MM.1S (cell line): ENCODE data around the gene DSCAM.

Source experiments
- DNase-seq: peaks from one replicate; pipeline ENCODE4 v3.0.0-alpha.2; 2015
- H2AFZ ChIP-seq: fragments of 300-600 bp; sonication (generic); 2 replicates; pipeline ENCODE4 v1.6.0; 2016; ENCODE audit warnings: antibody characterized with exemption, low read length
- H3F3A ChIP-seq: fragments of 300-600 bp; sonication (generic); 2 replicates; pipeline ENCODE4 v1.6.1; 2016; ENCODE audit warnings: mild to moderate bottlenecking, antibody characterized with exemption, low read length, moderate library complexity, mixed read lengths; ENCODE audit not compliant: insufficient read depth
- H3K27ac ChIP-seq: fragments of 300-600 bp; sonication (generic); 2 replicates; pipeline ENCODE4 v1.5.1; 2016; ENCODE audit warnings: mild to moderate bottlenecking, low read length
- H3K27me3 ChIP-seq: fragments of 300-600 bp; sonication (generic); replicated peaks from 2 replicates; pipeline ENCODE4 v1.6.0; 2016; ENCODE audit warnings: low read length; ENCODE audit not compliant: insufficient read depth
- H3K36me3 ChIP-seq: fragments of 300-600 bp; sonication (generic); replicated peaks from 2 replicates; pipeline ENCODE4 v1.6.1; 2016; ENCODE audit warnings: mild to moderate bottlenecking, low read length, mixed read lengths; ENCODE audit not compliant: insufficient read depth
- H3K4me1 ChIP-seq: fragments of 300-600 bp; sonication (generic); 2 replicates; pipeline ENCODE4 v1.6.1; 2016; ENCODE audit warnings: low read length, mixed read lengths
- H3K4me2 ChIP-seq: fragments of 300-600 bp; sonication (generic); 2 replicates; pipeline ENCODE4 v1.6.0; 2016; ENCODE audit warnings: low read depth, low read length
- H3K4me3 ChIP-seq: fragments of 300-600 bp; sonication (generic); 2 replicates; pipeline ENCODE4 v1.5.1; 2016; ENCODE audit warnings: low read length, mixed read lengths
- H3K79me2 ChIP-seq: fragments of 300-600 bp; sonication (generic); 2 replicates; pipeline ENCODE4 v1.6.1; 2016; ENCODE audit warnings: mixed run types, low read length, mixed read lengths
- H3K9ac ChIP-seq: fragments of 300-600 bp; sonication (generic); 2 replicates; pipeline ENCODE4 v1.6.1; 2016; ENCODE audit warnings: low read length, mixed read lengths
- H3K9me2 ChIP-seq: fragments of 300-600 bp; sonication (generic); replicated peaks from 2 replicates; pipeline ENCODE4 v1.6.1; 2016; ENCODE audit warnings: mild to moderate bottlenecking, low read length, mixed read lengths; ENCODE audit not compliant: insufficient read depth
- H3K9me3 ChIP-seq: fragments of 300-600 bp; sonication (generic); replicated peaks from 2 replicates; pipeline ENCODE4 v1.6.1; 2016; ENCODE audit warnings: mild to moderate bottlenecking, low read length, mixed read lengths; ENCODE audit not compliant: insufficient read depth
- H4K20me1 ChIP-seq: fragments of 300-600 bp; sonication (generic); 2 replicates; pipeline ENCODE4 v1.6.1; 2016; ENCODE audit warnings: mild to moderate bottlenecking, low read length, moderate library complexity, mixed read lengths; ENCODE audit not compliant: insufficient read depth
- CTCF ChIP-seq: fragments of 300-600 bp; sonication (generic); IDR thresholded peaks from 2 replicates; pipeline ENCODE4 v1.5.1; 2016; ENCODE audit warnings: antibody characterized with exemption, low read length, mixed read lengths
- EZH2 ChIP-seq: fragments of 300-600 bp; sonication (generic); optimal IDR thresholded peaks from 2 replicates; pipeline ENCODE3; 2017; ENCODE audit warnings: low read depth, mild to moderate bottlenecking, antibody characterized with exemption, low read length, mixed read lengths
- EZH2phosphoT487 ChIP-seq: fragments of 300-600 bp; sonication (generic); IDR thresholded peaks from 2 replicates; pipeline ENCODE4 v1.6.1; 2018; ENCODE audit warnings: antibody characterized with exemption, low read length

The DSCAM gene

DNA sequence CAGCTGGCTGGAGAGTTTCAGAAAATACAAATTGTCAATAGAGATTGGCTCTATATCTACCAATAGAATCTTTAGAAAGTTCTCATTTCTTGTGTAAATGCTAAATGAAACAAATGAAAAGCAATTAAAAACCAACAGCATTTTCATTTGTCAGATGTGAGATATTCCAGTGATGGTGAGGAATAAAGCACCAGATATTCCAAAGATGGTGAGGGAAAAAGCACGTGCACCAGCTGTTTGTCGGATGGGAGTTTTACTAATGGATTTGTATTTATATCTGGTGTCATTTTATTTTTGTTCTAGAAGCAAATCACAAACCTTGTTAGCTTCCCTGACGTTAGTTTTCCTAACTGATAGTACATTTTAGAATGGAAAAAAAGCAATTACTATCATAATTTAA is 790.9 kb downstream of the DSCAM start:
- DNase-seq = no peak
- Histone ChIP-seq H4K20me1 (peaks cover 16% of the 10 kb centered on the region), H3K4me2 (no peak overlapping the region), H3K9me3 (no peaks in the 10 kb centered on the region), H3K4me1 (peaks cover 23% of the 10 kb centered on the region), H3K4me3 (no peak overlapping the region), H3F3A (peaks cover 90% of the 10 kb centered on the region), H2AFZ (no peak overlapping the region), H3K27ac (no peak overlapping the region), H3K27me3 (no peaks in the 10 kb centered on the region), H3K79me2 (peaks cover 93% of the 10 kb centered on the region), H3K9ac (no peak overlapping the region), H3K9me2 (no peaks in the 10 kb centered on the region), H3K36me3 (peaks cover 15% of the 10 kb centered on the region)
- TF ChIP-seq CTCF = no peak
- no peak for TF ChIP-seq EZH2
- no peak for TF ChIP-seq EZH2phosphoT487

GRCh38 chr21:40054403-40054802 is 792.6 kb downstream of the DSCAM start:
- Histone ChIP-seq H3K4me3 (no peak overlapping the region), H3K9me2 (no peaks in the 10 kb centered on the region), H3K9ac (no peak overlapping the region), H3K27me3 (no peaks in the 10 kb centered on the region), H3K4me2 (no peak overlapping the region), H2AFZ (no peak overlapping the region), H3K79me2 (peaks cover 95% of the 10 kb centered on the region), H3F3A (peaks cover 86% of the 10 kb centered on the region), H4K20me1 (peaks cover 22% of the 10 kb centered on the region), H3K36me3 (peaks cover 9% of the 10 kb centered on the region; the same call in 1 of the 2 replicates), H3K4me1 (peaks cover 23% of the 10 kb centered on the region), H3K9me3 (no peaks in the 10 kb centered on the region), H3K27ac (peak overlapping the region; percentile 28; the same call in 1 of the 2 replicates)
- TF ChIP-seq CTCF = no peak
- no peak for TF ChIP-seq EZH2
- no peak for TF ChIP-seq EZH2phosphoT487
- peak; percentile 63 for DNase-seq

DNA sequence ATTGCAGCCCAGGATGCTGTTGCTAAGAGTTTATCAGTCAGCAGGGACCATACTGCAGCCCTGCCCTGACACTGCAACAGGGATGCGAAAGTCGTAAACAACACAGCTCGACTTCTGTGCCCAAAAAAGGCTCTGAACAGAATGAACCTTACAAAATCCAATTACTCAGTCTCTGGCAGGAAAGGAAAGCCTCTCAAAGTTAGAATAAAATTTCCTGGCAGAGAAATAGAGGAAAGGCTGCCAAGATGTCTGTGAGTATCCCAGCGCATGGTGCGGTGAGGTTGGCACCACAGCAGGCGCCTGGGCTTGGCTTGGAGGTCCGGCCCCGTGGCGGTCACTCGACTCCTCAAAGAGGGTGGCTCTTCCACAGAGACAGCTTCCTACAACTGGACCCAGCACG is 794.0 kb downstream of the DSCAM start:
- Histone ChIP-seq H3K9me3 (no peaks in the 10 kb centered on the region), H3K9me2 (no peaks in the 10 kb centered on the region), H2AFZ (no peak overlapping the region), H3K4me3 (no peak overlapping the region), H3F3A (peaks cover 86% of the 10 kb centered on the region), H3K27me3 (no peaks in the 10 kb centered on the region), H3K36me3 (peaks cover 9% of the 10 kb centered on the region; the same call in 1 of the 2 replicates), H3K4me1 (peaks cover 23% of the 10 kb centered on the region), H3K27ac (no peak overlapping the region), H3K79me2 (peaks cover 95% of the 10 kb centered on the region), H3K9ac (no peak overlapping the region), H3K4me2 (no peak overlapping the region), H4K20me1 (peaks cover 31% of the 10 kb centered on the region)
- no peak for DNase-seq
- TF ChIP-seq EZH2phosphoT487 (no peak), CTCF (no peak), EZH2 (no peak)
